K562 (cell line): ENCODE measurements around the gene ENTREP1.

ENCODE experiments used
- BRCA1 ChIP-seq, 2 experiments: fragments of 450-650 bp in 1 of 2; sonication (generic) in 1 of 2; formaldehyde crosslinking in 1 of 2; IDR thresholded peaks; 2 replicates each; pipeline versions ENCODE4 v1.5.0 to v1.6.1; 2017 to 2020; ENCODE audit warnings: mild to moderate bottlenecking in 1 of 2, missing genetic modification reagents in 1 of 2
- CHD2 ChIP-seq: IDR thresholded peaks from 2 replicates; pipeline ENCODE4 v1.6.1; 2011; ENCODE audit warnings: low read depth, low read length
- CTCF ChIP-seq, 3 experiments: IDR thresholded peaks in 2 of 3; conservative IDR thresholded peaks in 1 of 3; 2 replicates each; pipeline ENCODE4 v1.5.1; 2011 to 2012; ENCODE audit warnings: low read length in 3 of 3, mild to moderate bottlenecking in 3 of 3, control low read depth in 2 of 3, improper control_type of control experiment in 1 of 3, inconsistent platforms in 1 of 3, low read depth in 1 of 3, mixed read lengths in 1 of 3, moderate library complexity in 1 of 3; ENCODE audit not compliant: insufficient read depth in 2 of 3
- ESRRA ChIP-seq: fragments of 450-650 bp; IDR thresholded peaks from 2 replicates; pipeline ENCODE4 v1.6.1; 2014; ENCODE audit warnings: low read depth, mild to moderate bottlenecking, moderate library complexity, borderline replicate concordance
- EZH2 ChIP-seq: IDR thresholded peaks from 2 replicates; pipeline ENCODE4 v1.6.1; 2012; ENCODE audit warnings: low read depth, mild to moderate bottlenecking, inconsistent platforms, low read length, borderline replicate concordance
- GATAD2A ChIP-seq: fragments of 450-650 bp; IDR thresholded peaks from 2 replicates; pipeline ENCODE4 v1.6.1; 2017
- JUN ChIP-seq, 2 experiments: sonication (generic) in 1 of 2; formaldehyde crosslinking in 1 of 2; IDR thresholded peaks; 2 replicates each; pipeline versions ENCODE4 v1.6.1 to v1.8.0; 2012 to 2022; ENCODE audit warnings: borderline replicate concordance in 2 of 2, mild to moderate bottlenecking in 2 of 2, improper control_type of control experiment in 1 of 2, low read depth in 1 of 2, low read length in 1 of 2, missing genetic modification reagents in 1 of 2
- MAX ChIP-seq: sonication (generic); formaldehyde crosslinking; IDR thresholded peaks from 2 replicates; pipeline ENCODE4 v1.9.0; 2022; ENCODE audit warnings: mild to moderate bottlenecking, missing genetic modification reagents
- MTA2 ChIP-seq: fragments of 450-650 bp; IDR thresholded peaks from 2 replicates; pipeline ENCODE4 v1.6.1; 2016; ENCODE audit warnings: low read depth
- MYNN ChIP-seq, 2 experiments: sonication (generic); formaldehyde crosslinking in 1 of 2; IDR thresholded peaks; 2 replicates each; pipeline versions ENCODE4 v1.5.0 to v1.6.1; 2016 to 2020; ENCODE audit warnings: antibody characterized with exemption in 1 of 2, missing genetic modification reagents in 1 of 2
- SIN3A ChIP-seq, 2 experiments: fragments of 150-350 bp in 1 of 2; IDR thresholded peaks; 2 replicates each; pipeline ENCODE4 v1.6.1; 2011 to 2016; ENCODE audit warnings: borderline replicate concordance in 2 of 2, low read depth in 2 of 2, low read length in 2 of 2, mild to moderate bottlenecking in 2 of 2, moderate library complexity in 2 of 2; ENCODE audit not compliant: control insufficient read depth in 1 of 2
- SP1 ChIP-seq: sonication (generic); formaldehyde crosslinking; IDR thresholded peaks from 2 replicates; pipeline ENCODE4 v1.8.1; 2022; ENCODE audit warnings: mild to moderate bottlenecking, missing genetic modification reagents
- ZNF707 ChIP-seq: fragments of 250-450 bp; sonication (Bioruptor Pico); conservative IDR thresholded peaks from 2 replicates; pipeline ENCODE4 v1.8.0; 2022; ENCODE audit warnings: inconsistent platforms, mild to moderate bottlenecking, moderate library complexity

DNA sequence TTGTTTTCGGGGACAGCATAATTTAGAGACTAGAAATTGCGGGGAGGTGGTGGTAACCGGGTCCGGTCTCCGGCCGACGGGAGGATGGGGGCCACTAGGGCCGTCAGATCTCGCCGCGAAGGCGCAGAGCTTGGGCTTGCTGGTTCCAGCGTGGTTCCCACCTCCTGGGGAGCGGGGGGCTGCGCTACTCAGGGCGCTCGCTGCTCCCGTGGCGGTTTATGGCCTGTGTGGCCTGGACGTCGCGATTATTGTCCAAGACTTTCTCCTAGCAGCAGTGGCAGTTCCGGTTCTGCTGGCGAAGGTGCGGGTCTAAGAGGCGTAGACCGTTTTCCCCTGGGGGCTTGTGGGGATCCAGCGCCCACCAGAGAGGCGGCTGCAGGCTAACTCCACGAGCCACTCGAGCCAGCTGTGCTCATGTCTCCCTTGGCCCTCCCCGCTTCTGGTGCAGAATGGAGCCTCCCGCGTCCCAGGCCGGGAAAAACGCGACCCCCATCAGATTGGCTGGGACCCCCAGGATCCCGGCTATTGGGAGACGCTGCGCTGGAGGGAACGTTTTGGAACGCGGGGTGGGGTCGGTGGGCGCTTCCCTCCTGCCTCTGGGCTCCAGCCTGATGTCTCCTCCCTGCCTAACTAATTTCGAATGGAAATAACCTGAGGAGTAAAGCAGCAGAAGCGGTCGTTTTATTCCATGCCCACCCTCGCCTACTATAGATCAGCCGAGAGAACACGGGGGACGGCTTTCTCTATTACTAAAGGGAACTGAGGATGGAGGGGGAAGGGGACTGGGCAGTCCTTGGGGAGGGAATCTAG is 87.1 kb downstream of the ENTREP1 start:
- TF ChIP-seq MAX (CRISPR knock-in tag) (no peak), MTA2 (no peak), GATAD2A (no peak), CTCF (IDR thresholded peaks at IDR 0.05 in 2 of 3, conservative IDR thresholded peaks at IDR 0.05 in 1 of 3; ENCODE audit: insufficient read depth in 2 of 3, low read depth in 1 of 3, low read length in 3 of 3) (no peak), ZNF707 (CRISPR knock-in tag) (no peak), CHD2 (no peak), MYNN (IDR thresholded peaks at IDR 0.05) (no peak), MYNN (CRISPR knock-in tag; IDR thresholded peaks at IDR 0.05) (no peak), EZH2 (no peak), ESRRA (no peak), BRCA1 (IDR thresholded peaks at IDR 0.05) (no peak), BRCA1 (CRISPR knock-in tag; IDR thresholded peaks at IDR 0.05) (no peak), SP1 (CRISPR knock-in tag) (no peak), SIN3A (IDR thresholded peaks at IDR 0.05; ENCODE audit: borderline replicate concordance in 2 of 2, control insufficient read depth in 1 of 2, low read depth in 2 of 2, low read length in 2 of 2) (no peak), JUN (IDR thresholded peaks at IDR 0.05; ENCODE audit: borderline replicate concordance, low read depth, low read length) (no peak), JUN (CRISPR knock-in tag; IDR thresholded peaks at IDR 0.05; ENCODE audit: borderline replicate concordance) (no peak)
